CD4-positive, alpha-beta T cell treated with Interleukin-12 subunit alpha and Interleukin-12 subunit beta, for 1 hour (primary cell): ENCODE results near the gene HK1.

Source experiments
- DNase-seq: peaks from one replicate; pipeline ENCODE4 v3.0.0-alpha.2; 2020

The HK1 gene

GRCh38 chr10:69382382-69383117 lies 104.3 kb downstream of the HK1 start:
- no peak for DNase-seq

GRCh38 chr10:69383558-69383957 lies 105.3 kb downstream of the HK1 start:
- no peak for DNase-seq

GRCh38 chr10:69384320-69384719 lies 106.0 kb downstream of the HK1 start:
- no peak for DNase-seq

GRCh38 chr10:69385454-69386350 lies 107.4 kb downstream of the HK1 start:
- DNase-seq, result no peak

GRCh38 chr10:69387500-69387899 lies 109.2 kb downstream of the HK1 start:
- no peak for DNase-seq

- DNase-seq, result no peak
Observed at GRCh38 chr10:69388488-69388887, 110.2 kb downstream of the HK1 start.

- DNase-seq, result no peak
Observed at GRCh38 chr10:69389827-69390490, 111.7 kb downstream of the HK1 start.

- DNase-seq, result no peak
Observed at GRCh38 chr10:69391158-69391557, 112.9 kb downstream of the HK1 start.

- peak; percentile 86 for DNase-seq
Observed at GRCh38 chr10:69392481-69393000, 114.2 kb downstream of the HK1 start.

GRCh38 chr10:69394020-69394419 lies 115.7 kb downstream of the HK1 start:
- no peak for DNase-seq

GRCh38 chr10:69397972-69398371 lies 119.7 kb downstream of the HK1 start:
- DNase-seq, result no peak

GRCh38 chr10:69398466-69398865 lies 120.2 kb downstream of the HK1 start:
- no peak for DNase-seq

- DNase-seq, result no peak
Observed at GRCh38 chr10:69400936-69401335, 122.6 kb downstream of the HK1 start.

GRCh38 chr10:69401416-69401815 lies 123.1 kb downstream of the HK1 start:
- DNase-seq, result no peak

- DNase-seq, result no peak
Observed at GRCh38 chr10:69402386-69402785, 124.1 kb downstream of the HK1 start.

GRCh38 chr10:69403066-69403465 lies 124.8 kb downstream of the HK1 start:
- DNase-seq, result no peak

GRCh38 chr10:69403519-69403918 lies 125.2 kb downstream of the HK1 start:
- no peak for DNase-seq

- DNase-seq, result no peak
Observed at GRCh38 chr10:69404786-69405185, 126.5 kb downstream of the HK1 start.

GRCh38 chr10:69405221-69405620 lies 126.9 kb downstream of the HK1 start:
- DNase-seq, result no peak

GRCh38 chr10:69406302-69406811 lies 128.1 kb downstream of the HK1 start:
- DNase-seq, result no peak

- DNase-seq, result no peak
Observed at GRCh38 chr10:69406816-69407580, 128.7 kb downstream of the HK1 start.

- peak; percentile 40 for DNase-seq
Observed at GRCh38 chr10:69407621-69408301, 129.5 kb downstream of the HK1 start.
